GM12865 (cell line): ENCODE data around the gene PAGE2B.

Source experiments
- DNase-seq: peaks from one replicate; pipeline ENCODE4 v3.0.0; 2010; ENCODE audit warnings: low read depth
- H3K4me3 ChIP-seq: 2 replicates; pipeline ENCODE4 v1.5.1; 2011; ENCODE audit warnings: mild to moderate bottlenecking, low read depth, low read length, control low read depth
- CTCF ChIP-seq: IDR thresholded peaks from 2 replicates; pipeline ENCODE4 v1.5.1; 2011; ENCODE audit warnings: low read length, control low read depth, low read depth, inconsistent platforms; ENCODE audit not compliant: insufficient read depth; ENCODE audit errors: missing control alignments

The PAGE2B gene

GRCh38 chrX:55123900-55124299 lies 49.1 kb downstream of the PAGE2B start:
- no peak for DNase-seq
- no peak overlapping the region for H3K4me3 ChIP-seq
- no peak for TF ChIP-seq CTCF

- H3K4me3 ChIP-seq, result no peak overlapping the region
- TF ChIP-seq CTCF, result no peak
- no peak for DNase-seq
Observed at GRCh38 chrX:55127692-55128091, 52.9 kb downstream of the PAGE2B start.
